GM08714 (cell line): ENCODE data around the gene FOXD4L1.
"Not testable (repeated sequence)": the region's sequence is repeated elsewhere in the genome, so short reads cannot be mapped to it uniquely, and the experiment has no call there.

Experiments
- H3K4me3 ChIP-seq: fragments of 200-500 bp; sonication (Bioruptor generic); 2 replicates; pipeline ENCODE4 v1.5.1; 2014; ENCODE audit warnings: mild to moderate bottlenecking, low read length, inconsistent platforms

FOXD4L1 gene

GRCh38 chr2:113524986-113525385 is 26.5 kb downstream of the FOXD4L1 start:
- not testable (repeated sequence) for H3K4me3 ChIP-seq

- H3K4me3 ChIP-seq: not testable (repeated sequence)
Observed at GRCh38 chr2:113527350-113528045, 29.0 kb downstream of the FOXD4L1 start.

GRCh38 chr2:113528126-113528525 is 29.7 kb downstream of the FOXD4L1 start:
- H3K4me3 ChIP-seq: not testable (repeated sequence)

- not testable (repeated sequence) for H3K4me3 ChIP-seq
Observed at GRCh38 chr2:113528904-113529303, 30.4 kb downstream of the FOXD4L1 start.

- H3K4me3 ChIP-seq: not testable (repeated sequence)
Observed at GRCh38 chr2:113532991-113533390, 34.5 kb downstream of the FOXD4L1 start.

GRCh38 chr2:113536573-113536972 is 38.1 kb downstream of the FOXD4L1 start:
- H3K4me3 ChIP-seq: not testable (repeated sequence)

- not testable (repeated sequence) for H3K4me3 ChIP-seq
Observed at GRCh38 chr2:113540834-113541203, 42.4 kb downstream of the FOXD4L1 start.

- H3K4me3 ChIP-seq: peak overlapping the region; percentile 65; the same call in 1 of the 2 replicates
Observed at GRCh38 chr2:113541204-113541975, 42.9 kb downstream of the FOXD4L1 start.

GRCh38 chr2:113541976-113542485 is 43.6 kb downstream of the FOXD4L1 start:
- H3K4me3 ChIP-seq: peak overlapping the region; percentile 65; the same call in 1 of the 2 replicates

GRCh38 chr2:113542529-113542928 is 44.1 kb downstream of the FOXD4L1 start:
- H3K4me3 ChIP-seq: not testable (repeated sequence)
